Muscle of arm (tissue), 12 donors: ENCODE results near the gene POLR1C. TPM values are rescaled to one million over a fixed set of nuclear protein-coding genes. Genes with fewer than 3 reads are reported as not detected.
"Not testable (repeated sequence)": the region's sequence is repeated elsewhere in the genome, so short reads cannot be mapped to it uniquely, and the experiment has no call there.

Source experiments
- DNase-seq: peaks from one replicate; pipeline ENCODE4 v3.0.0-alpha.2; 2013
- polyA plus RNA-seq, 12 donors: library from polyadenylated mRNA; unstranded; fragments of 120-200 nt; gene quantifications; one replicate each; pipeline ENCODE4 v1.2.1, GENCODE V29; 2013; ENCODE audit not compliant: insufficient read length in 12 of 12

POLR1C gene
- polyA plus RNA-seq, 12 donors: 11.0 to 22.1 (median 16.8) TPM; not detected in 2

- DNase-seq: not testable (repeated sequence)
Measured at GRCh38 chr6:43557620-43558019, 40.7 kb downstream of the POLR1C start.

GRCh38 chr6:43559328-43559727 is 42.4 kb downstream of the POLR1C start:
- no peak for DNase-seq

- no peak for DNase-seq
Measured at GRCh38 chr6:43570876-43571441, 54.1 kb downstream of the POLR1C start.

Other genes with a start within 250 kb of the POLR1C start
- under 1 TPM in 2 of 12 donors, not detected in 10; 0.28 to 0.55 TPM for gene SLC22A7, start 218.8 kb upstream of the POLR1C start, polyA plus RNA-seq
- gene CRIP3, start 208.3 kb upstream of the POLR1C start, polyA plus RNA-seq: 1 to 10 TPM in 7 of 12 donors, under 1 TPM in 3, not detected in 2; 0.49 to 2.8 (median 1.2) TPM
- 10 to 100 TPM in 11 of 12 donors, not detected in 1; 12.7 to 22.9 (median 15.9) TPM for gene ZNF318, start 147.4 kb upstream of the POLR1C start, polyA plus RNA-seq
- gene ABCC10, start 89.5 kb upstream of the POLR1C start, polyA plus RNA-seq: 10 to 100 TPM in 11 of 12 donors, not detected in 1; 11.8 to 29.7 (median 15.5) TPM
- 1 to 10 TPM in 10 of 12 donors, not detected in 2; 1.5 to 4.9 (median 2.0) TPM for gene DLK2, start 61.5 kb upstream of the POLR1C start, polyA plus RNA-seq
- 10 to 100 TPM in 11 of 12 donors, not detected in 1; 21.2 to 38.0 (median 25.5) TPM for gene TJAP1, start 39.5 kb upstream of the POLR1C start, polyA plus RNA-seq
- gene LRRC73, start 6.7 kb upstream of the POLR1C start, polyA plus RNA-seq: under 1 TPM in 7 of 12 donors, not detected in 5; 0.10 to 0.18 (median 0.13) TPM
- 10 to 100 TPM in 11 of 12 donors, not detected in 1; 72.9 to 96.0 (median 85.0) TPM for gene YIPF3, start 163 bp upstream of the POLR1C start, polyA plus RNA-seq
- gene XPO5, start 58.9 kb downstream of the POLR1C start, polyA plus RNA-seq: 10 to 100 TPM in 11 of 12 donors, not detected in 1; 22.5 to 39.6 (median 27.7) TPM
- 10 to 100 TPM in 9 of 12 donors, 1 to 10 TPM in 2, not detected in 1; 4.0 to 16.1 (median 12.7) TPM for gene POLH, start 59.1 kb downstream of the POLR1C start, polyA plus RNA-seq
- gene GTPBP2, start 112.2 kb downstream of the POLR1C start, polyA plus RNA-seq: 10 to 100 TPM in 11 of 12 donors, not detected in 1; 32.1 to 48.0 (median 38.0) TPM
- gene MAD2L1BP, start 118.8 kb downstream of the POLR1C start, polyA plus RNA-seq: 10 to 100 TPM in 10 of 12 donors, not detected in 2; 14.6 to 20.6 (median 17.3) TPM
- gene RSPH9, start 127.9 kb downstream of the POLR1C start, polyA plus RNA-seq: 1 to 10 TPM in 2 of 12 donors, under 1 TPM in 8, not detected in 2; 0.33 to 1.2 (median 0.72) TPM
- gene MRPS18A, start 170.7 kb downstream of the POLR1C start, polyA plus RNA-seq: 10 to 100 TPM in 11 of 12 donors, not detected in 1; 26.7 to 38.0 (median 31.5) TPM